A549 treated with DMSO at 1 μM for 4 hours (cell line): ENCODE results near the gene GUCY2D. TPM values are rescaled to one million over a fixed set of nuclear protein-coding genes. Genes with fewer than 3 reads are reported as not detected.

ENCODE experiments used
- total RNA-seq: library from RNA; stranded (reverse); fragments of 200-300 nt; extraction: Qiagen RNA extraction; gene quantifications from 5 replicates; pipeline ENCODE4 v1.2.3, GENCODE V29; 2022; ENCODE audit warnings: low read depth

Gene GUCY2D
- total RNA-seq, result not detected in 5 replicates

GRCh38 chr17:8001976-8002720, at the start of gene GUCY2D:
Gene GUCY2D (plus strand): TSS chr17:8002615. CDS start chr17:8003048, 433 bp downstream.

GRCh38 chr17:8038954-8039610, 36.7 kb downstream of the GUCY2D start, which contains the start of gene ALOX15B:
Gene ALOX15B (plus strand): TSS chr17:8039059. CDS start chr17:8039156, 97 bp downstream.

Other genes starting within 250 kb of the GUCY2D start
- 17.7 to 24.0 TPM (median 19.0 TPM) in 5 replicates for gene KDM6B, start 168.4 kb upstream of the GUCY2D start, total RNA-seq
- gene TMEM88, start 147.5 kb upstream of the GUCY2D start, total RNA-seq, result 0.57 to 1.7 TPM (median 0.96 TPM) in 5 replicates
- gene NAA38, start 145.1 kb upstream of the GUCY2D start, total RNA-seq, result 191 to 232 TPM (median 215 TPM) in 5 replicates
- gene CYB5D1, start 144.6 kb upstream of the GUCY2D start, total RNA-seq, result 21.2 to 25.1 TPM (median 23.1 TPM) in 5 replicates
- 66.5 to 79.7 TPM (median 70.3 TPM) in 5 replicates for gene CHD3, start 113.8 kb upstream of the GUCY2D start, total RNA-seq
- gene RNF227, start 86.3 kb upstream of the GUCY2D start, total RNA-seq, result 1.4 to 2.0 TPM (median 1.6 TPM) in 5 replicates
- 1.8 to 3.3 TPM (median 2.4 TPM) in 5 replicates for gene KCNAB3, start 72.8 kb upstream of the GUCY2D start, total RNA-seq
- gene TRAPPC1, start 70.7 kb upstream of the GUCY2D start, total RNA-seq, result 271 to 324 TPM (median 289 TPM) in 5 replicates
- 37.7 to 45.9 TPM (median 41.4 TPM) in 5 replicates for gene CNTROB, start 70.4 kb upstream of the GUCY2D start, total RNA-seq
- not detected in 5 replicates for gene ALOX15B, start 36.4 kb downstream of the GUCY2D start, total RNA-seq
- gene ALOX12B, start 85.1 kb downstream of the GUCY2D start, total RNA-seq, result 0.75 to 2.1 TPM (median 1.2 TPM) in 5 replicates
- 5.9 to 9.7 TPM (median 6.4 TPM) in 5 replicates for gene ALOXE3, start 115.9 kb downstream of the GUCY2D start, total RNA-seq
- gene HES7, start 121.5 kb downstream of the GUCY2D start, total RNA-seq, result 0.63 to 1.6 TPM (median 1.3 TPM) in 5 replicates
- 4.0 to 6.3 TPM (median 4.6 TPM) in 5 replicates for gene PER1, start 149.8 kb downstream of the GUCY2D start, total RNA-seq
- gene VAMP2, start 160.3 kb downstream of the GUCY2D start, total RNA-seq, result 21.5 to 27.7 TPM (median 25.6 TPM) in 5 replicates
- 16.2 to 19.5 TPM (median 18.8 TPM) in 5 replicates for gene TMEM107, start 173.8 kb downstream of the GUCY2D start, total RNA-seq
- gene BORCS6, start 187.6 kb downstream of the GUCY2D start, total RNA-seq, result 5.3 to 8.3 TPM (median 6.8 TPM) in 5 replicates
- 151 to 173 TPM (median 157 TPM) in 5 replicates for gene AURKB, start 208.0 kb downstream of the GUCY2D start, total RNA-seq
- gene CTC1, start 245.4 kb downstream of the GUCY2D start, total RNA-seq, result 8.5 to 17.5 TPM (median 16.0 TPM) in 5 replicates
- gene PFAS, start 246.7 kb downstream of the GUCY2D start, total RNA-seq, result 46.9 to 57.4 TPM (median 54.6 TPM) in 5 replicates